ENCODE data around the gene SLC44A3.

The SLC44A3 gene

GRCh38 chr1:94942171-94943128 lies 122.3 kb downstream of the SLC44A3 start:
- no peak for TF ChIP-seq CTCF (IDR thresholded peaks at IDR 0.05; ENCODE audit: borderline replicate concordance, insufficient read depth, low read depth, low read length)
- no peak overlapping the region for H3K4me3 ChIP-seq (ENCODE audit: low read depth, low read length)

Measured in GM12875 (cell line).